Measurements from ENCODE around the gene PRKCD.

PRKCD gene

DNA sequence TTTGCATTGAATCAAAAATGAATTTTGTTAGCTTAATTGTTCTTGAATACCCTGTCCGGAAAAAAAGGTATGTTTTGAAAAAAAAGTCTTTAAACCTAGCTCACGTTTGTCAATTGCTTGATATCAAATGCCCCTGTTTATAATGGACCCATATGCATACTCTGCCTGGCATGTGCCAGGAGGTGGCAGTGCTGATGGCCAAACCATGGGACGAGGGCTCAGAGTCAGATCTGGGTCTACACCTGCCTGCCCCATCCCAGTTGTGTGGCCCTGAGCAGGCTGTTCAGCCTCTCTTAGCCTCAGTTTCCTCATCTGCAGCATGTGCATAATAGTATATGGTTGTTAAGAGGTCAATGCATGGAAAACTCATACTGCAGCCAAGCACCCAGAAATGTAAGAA lies 38.8 kb downstream of the PRKCD start:
- TF ChIP-seq, protein P1, sequence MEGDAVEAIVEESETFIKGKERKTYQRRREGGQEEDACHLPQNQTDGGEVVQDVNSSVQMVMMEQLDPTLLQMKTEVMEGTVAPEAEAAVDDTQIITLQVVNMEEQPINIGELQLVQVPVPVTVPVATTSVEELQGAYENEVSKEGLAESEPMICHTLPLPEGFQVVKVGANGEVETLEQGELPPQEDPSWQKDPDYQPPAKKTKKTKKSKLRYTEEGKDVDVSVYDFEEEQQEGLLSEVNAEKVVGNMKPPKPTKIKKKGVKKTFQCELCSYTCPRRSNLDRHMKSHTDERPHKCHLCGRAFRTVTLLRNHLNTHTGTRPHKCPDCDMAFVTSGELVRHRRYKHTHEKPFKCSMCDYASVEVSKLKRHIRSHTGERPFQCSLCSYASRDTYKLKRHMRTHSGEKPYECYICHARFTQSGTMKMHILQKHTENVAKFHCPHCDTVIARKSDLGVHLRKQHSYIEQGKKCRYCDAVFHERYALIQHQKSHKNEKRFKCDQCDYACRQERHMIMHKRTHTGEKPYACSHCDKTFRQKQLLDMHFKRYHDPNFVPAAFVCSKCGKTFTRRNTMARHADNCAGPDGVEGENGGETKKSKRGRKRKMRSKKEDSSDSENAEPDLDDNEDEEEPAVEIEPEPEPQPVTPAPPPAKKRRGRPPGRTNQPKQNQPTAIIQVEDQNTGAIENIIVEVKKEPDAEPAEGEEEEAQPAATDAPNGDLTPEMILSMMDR (IDR thresholded peaks at IDR 0.05; ENCODE audit: extremely low read depth, missing control alignments): no peak
- no peak for DNase-seq (ENCODE audit: low spot score)

- TF ChIP-seq, protein P1 (IDR thresholded peaks at IDR 0.05; ENCODE audit: extremely low read depth, missing control alignments): no peak
- no peak for DNase-seq (ENCODE audit: low spot score)
Observed at GRCh38 chr3:53200501-53201498, 39.8 kb downstream of the PRKCD start.

DNA sequence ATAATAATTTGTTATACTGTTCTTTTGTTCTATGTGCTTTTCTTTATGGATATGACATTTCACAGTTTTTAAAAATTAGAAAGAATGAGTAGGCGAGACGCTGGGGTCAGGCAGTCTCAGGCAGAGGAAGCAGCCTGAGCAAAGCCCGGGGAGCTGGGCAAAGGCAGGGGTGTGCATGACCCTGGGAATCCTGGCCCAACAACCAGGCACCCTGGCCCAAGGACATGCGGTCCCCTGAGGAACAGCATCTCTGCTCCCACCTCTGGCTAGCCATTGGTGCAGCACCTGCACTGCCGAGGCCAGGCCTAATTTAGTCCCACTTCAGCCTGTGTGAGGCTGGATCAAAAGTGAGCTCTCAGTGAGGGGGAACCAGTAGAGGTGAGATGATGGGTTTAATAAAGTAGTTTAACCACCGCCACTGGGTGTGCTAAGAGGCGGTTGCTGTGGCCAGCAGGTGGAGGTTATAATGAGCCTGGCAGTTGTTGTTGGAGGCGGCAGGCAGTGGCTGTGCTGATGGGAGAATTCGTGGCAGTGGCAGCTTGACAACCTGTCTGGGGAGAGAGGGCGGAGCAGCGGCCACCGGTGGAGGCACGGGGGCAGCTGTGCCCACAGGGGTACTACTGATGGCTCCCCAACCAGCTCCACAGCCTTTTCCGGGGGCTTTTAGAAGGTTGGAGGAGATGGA lies 41.5 kb downstream of the PRKCD start:
- DNase-seq (ENCODE audit: low spot score): no peak
- TF ChIP-seq, protein P1 (IDR thresholded peaks at IDR 0.05; ENCODE audit: extremely low read depth, missing control alignments): no peak

DNA sequence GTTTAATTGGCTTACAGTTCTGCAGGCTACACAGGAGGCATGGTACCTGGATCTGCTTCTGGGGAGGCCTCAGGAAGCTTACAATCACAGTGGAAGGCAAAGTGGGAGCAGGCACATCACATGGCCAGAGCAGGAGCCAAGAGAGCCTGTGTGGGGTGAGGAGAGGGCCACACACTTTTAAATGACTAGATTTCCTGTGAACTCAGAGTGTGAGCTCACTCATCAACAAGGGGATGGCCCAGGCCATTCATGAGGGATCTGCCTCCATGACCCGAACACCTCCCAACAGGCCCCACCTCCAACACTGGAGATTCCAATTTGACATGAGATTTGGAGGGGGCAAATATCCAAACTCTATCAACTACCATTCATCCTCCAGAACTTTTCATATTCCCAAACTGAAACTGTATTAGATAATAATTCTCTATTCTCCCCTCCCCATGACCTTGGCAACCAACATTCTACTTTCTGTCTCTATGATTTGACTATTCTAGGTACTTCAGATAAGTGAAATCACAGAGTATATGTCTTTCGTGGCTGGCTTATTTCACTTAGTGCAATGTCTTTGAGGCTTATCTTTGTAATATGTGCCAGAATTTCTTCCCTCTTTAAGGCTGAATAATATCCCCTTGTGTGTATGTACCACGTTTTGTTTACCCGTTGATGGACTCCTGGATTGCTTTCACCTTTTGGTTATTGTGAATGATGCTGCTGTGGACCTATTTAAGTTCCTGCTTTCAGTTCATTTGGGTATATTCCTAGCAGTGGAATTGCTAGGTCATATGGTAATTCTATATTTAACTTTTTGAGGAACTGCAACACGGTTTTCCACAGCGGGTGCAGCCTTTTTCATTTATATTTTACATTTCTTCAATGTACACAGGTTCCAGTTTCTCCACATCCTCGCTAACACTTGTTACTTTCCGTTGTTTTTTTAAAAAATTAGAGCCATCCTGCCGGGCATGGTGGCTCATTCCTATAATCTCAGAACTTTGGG lies 51.0 kb downstream of the PRKCD start:
- DNase-seq (ENCODE audit: low spot score): no peak
- TF ChIP-seq, protein P1 (IDR thresholded peaks at IDR 0.05; ENCODE audit: extremely low read depth, missing control alignments): no peak

DNA sequence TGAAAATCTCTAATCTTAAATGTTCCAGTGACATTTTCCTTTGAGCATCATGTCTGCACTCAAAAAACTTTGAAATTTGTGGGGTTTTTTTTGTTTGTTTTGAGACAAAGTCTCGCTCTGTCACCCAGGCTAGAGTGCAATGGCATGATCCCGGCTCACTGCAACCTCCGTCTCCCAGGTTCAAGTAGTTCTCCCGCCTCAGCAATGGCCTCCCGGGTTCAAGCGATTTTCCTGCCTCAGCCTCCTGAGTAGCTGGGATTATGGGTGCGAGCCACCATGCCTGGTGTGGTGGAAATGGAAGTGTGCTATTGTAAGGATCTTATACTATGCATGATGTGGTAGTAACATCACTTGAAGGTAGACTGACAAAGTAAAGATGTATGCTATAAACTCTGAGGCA lies 52.3 kb downstream of the PRKCD start:
- no peak for DNase-seq (ENCODE audit: low spot score)
- TF ChIP-seq, protein P1 (IDR thresholded peaks at IDR 0.05; ENCODE audit: extremely low read depth, missing control alignments): no peak

- TF ChIP-seq, protein P1 (IDR thresholded peaks at IDR 0.05; ENCODE audit: extremely low read depth, missing control alignments): no peak
- no peak for DNase-seq (ENCODE audit: low spot score)
Observed at GRCh38 chr3:53215816-53216215, 54.8 kb downstream of the PRKCD start.

All from GM20000 (cell line).